Measurements from ENCODE around the gene CYP2C19. TPM values are rescaled to one million over a fixed set of nuclear protein-coding genes. Genes with fewer than 3 reads are reported as not detected.

The CYP2C19 gene
- total RNA-seq, result 0.42 TPM in 1 of 2 replicates, not detected in the other
- long read RNA-seq, partial matches to known transcripts, result 0 of 2 reads
- long read RNA-seq, other reads (novel, unspliced or antisense), result 0 of 2 reads

- H3K4me1 Mint-ChIP-seq (ENCODE audit: low read depth), result peaks cover 3% of the 10 kb centered on the region
- no peak within 1 kb of the TSS for H3K27ac Mint-ChIP-seq
- H3K4me3 Mint-ChIP-seq (ENCODE audit: low read depth), result no peak within 1 kb of the TSS
- no peaks in the 10 kb centered on the region for H3K9me3 Mint-ChIP-seq (ENCODE audit: low read depth)
- no peak for DNase-seq (ENCODE audit: low spot score, unreplicated experiment)
- H3K27me3 Mint-ChIP-seq, result no peaks in the 10 kb centered on the region
- TF ChIP-seq CTCF (IDR thresholded peaks at IDR 0.05; ENCODE audit: unreplicated experiment), result no peak
- H3K36me3 Mint-ChIP-seq (ENCODE audit: insufficient read depth), result no peaks in the 10 kb centered on the region
Measured at GRCh38 chr10:94762393-94762792, at the start of gene CYP2C19. TSS of gene CYP2C19 (plus strand) at chr10:94762681. CDS start at chr10:94762706, 25 bp downstream.

DNA sequence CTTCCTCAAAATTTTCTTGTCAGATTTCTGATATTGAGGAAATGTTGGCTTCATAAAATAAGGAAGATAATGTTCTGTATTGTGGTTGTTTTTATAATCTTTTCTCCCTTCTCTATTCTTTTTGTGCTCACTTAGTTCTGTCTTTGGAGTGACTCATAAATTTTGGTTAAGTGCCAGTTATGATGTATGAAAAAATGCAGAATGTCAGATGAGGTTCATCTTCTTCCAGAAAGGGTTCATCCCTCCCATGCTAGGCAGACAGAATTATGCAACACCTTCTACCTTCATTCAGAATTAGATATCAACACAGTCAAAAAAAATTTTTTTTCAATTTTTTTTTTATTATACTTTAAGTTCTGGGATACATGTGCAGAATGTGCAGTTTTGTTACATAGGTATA is 36.6 kb upstream of the CYP2C19 start:
- Mint-ChIP-seq H3K9me3 (ENCODE audit: low read depth) (no peaks in the 10 kb centered on the region), H3K4me1 (ENCODE audit: low read depth) (no peaks in the 10 kb centered on the region), H3K36me3 (ENCODE audit: insufficient read depth) (no peaks in the 10 kb centered on the region), H3K4me3 (ENCODE audit: low read depth) (no peak overlapping the region), H3K27me3 (no peaks in the 10 kb centered on the region), H3K27ac (no peak overlapping the region)
- DNase-seq (ENCODE audit: low spot score, unreplicated experiment), result no peak
- no peak for TF ChIP-seq CTCF (IDR thresholded peaks at IDR 0.05; ENCODE audit: unreplicated experiment)

GRCh38 chr10:94735197-94735596 is 27.3 kb upstream of the CYP2C19 start:
- no peak for TF ChIP-seq CTCF (IDR thresholded peaks at IDR 0.05; ENCODE audit: unreplicated experiment)
- Mint-ChIP-seq H3K4me3 (ENCODE audit: low read depth) (no peak overlapping the region), H3K27ac (no peak overlapping the region), H3K36me3 (ENCODE audit: insufficient read depth) (no peaks in the 10 kb centered on the region), H3K4me1 (ENCODE audit: low read depth) (peaks cover 1% of the 10 kb centered on the region), H3K27me3 (no peaks in the 10 kb centered on the region), H3K9me3 (ENCODE audit: low read depth) (peaks cover 22% of the 10 kb centered on the region)
- DNase-seq (ENCODE audit: low spot score, unreplicated experiment), result no peak

GRCh38 chr10:94738588-94738987 is 23.9 kb upstream of the CYP2C19 start:
- Mint-ChIP-seq H3K9me3 (ENCODE audit: low read depth) (peaks cover 38% of the 10 kb centered on the region), H3K4me3 (ENCODE audit: low read depth) (no peak overlapping the region), H3K36me3 (ENCODE audit: insufficient read depth) (peaks cover 1% of the 10 kb centered on the region), H3K4me1 (ENCODE audit: low read depth) (no peaks in the 10 kb centered on the region), H3K27ac (no peak overlapping the region), H3K27me3 (no peaks in the 10 kb centered on the region)
- DNase-seq (ENCODE audit: low spot score, unreplicated experiment), result no peak
- no peak for TF ChIP-seq CTCF (IDR thresholded peaks at IDR 0.05; ENCODE audit: unreplicated experiment)

- H3K4me1 Mint-ChIP-seq (ENCODE audit: low read depth), result peaks cover 2% of the 10 kb centered on the region
- no peak overlapping the region for H3K27ac Mint-ChIP-seq
- peaks cover 7% of the 10 kb centered on the region for H3K36me3 Mint-ChIP-seq (ENCODE audit: insufficient read depth)
- H3K27me3 Mint-ChIP-seq, result no peaks in the 10 kb centered on the region
- H3K4me3 Mint-ChIP-seq (ENCODE audit: low read depth), result no peak overlapping the region
- no peak for TF ChIP-seq CTCF (IDR thresholded peaks at IDR 0.05; ENCODE audit: unreplicated experiment)
- DNase-seq (ENCODE audit: low spot score, unreplicated experiment), result no peak
- H3K9me3 Mint-ChIP-seq (ENCODE audit: low read depth), result peaks cover 37% of the 10 kb centered on the region
Measured at GRCh38 chr10:94747137-94747536, 15.3 kb upstream of the CYP2C19 start.
